SW480 (cell line): ENCODE results near the gene DPYD.

ENCODE experiments used
- DNase-seq: peaks from one replicate; pipeline ENCODE4 v3.0.0-alpha.2; 2016; ENCODE audit warnings: low spot score

Gene DPYD

DNA sequence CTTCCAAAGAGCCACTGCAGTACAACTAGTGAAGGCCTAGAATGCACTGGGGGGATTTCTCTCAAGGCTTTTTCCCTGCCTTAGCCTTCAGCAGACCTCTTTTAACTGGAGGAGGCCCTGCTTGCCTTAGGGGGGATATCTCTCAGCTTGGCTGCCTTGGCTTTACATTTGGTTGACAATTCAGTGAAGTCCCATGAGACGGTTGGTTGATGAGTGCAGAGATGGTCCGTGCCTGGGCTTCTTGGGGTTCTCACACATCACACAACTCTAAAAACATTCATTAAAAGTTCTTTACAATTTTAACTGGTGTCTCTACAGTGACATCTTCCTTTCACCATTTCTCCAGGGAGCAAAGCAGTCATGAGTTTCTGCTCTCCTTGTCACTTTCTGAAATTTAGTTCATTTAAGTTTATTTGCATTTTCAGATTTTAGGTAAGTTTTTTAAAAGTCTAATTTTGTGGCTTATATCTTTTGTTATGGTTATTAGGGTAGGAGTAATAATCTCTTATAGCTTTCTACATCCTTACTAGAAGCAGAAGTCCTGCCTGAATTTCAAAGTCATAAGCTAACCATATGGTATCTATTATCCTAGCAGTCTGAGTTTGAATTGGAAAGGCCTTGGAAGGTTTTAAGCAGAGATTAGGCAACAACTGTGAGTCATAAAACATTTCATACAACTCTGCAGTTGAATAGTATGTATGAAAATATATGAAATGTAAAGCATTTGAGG lies 487.6 kb downstream of the DPYD start:
- DNase-seq = no peak

DNA sequence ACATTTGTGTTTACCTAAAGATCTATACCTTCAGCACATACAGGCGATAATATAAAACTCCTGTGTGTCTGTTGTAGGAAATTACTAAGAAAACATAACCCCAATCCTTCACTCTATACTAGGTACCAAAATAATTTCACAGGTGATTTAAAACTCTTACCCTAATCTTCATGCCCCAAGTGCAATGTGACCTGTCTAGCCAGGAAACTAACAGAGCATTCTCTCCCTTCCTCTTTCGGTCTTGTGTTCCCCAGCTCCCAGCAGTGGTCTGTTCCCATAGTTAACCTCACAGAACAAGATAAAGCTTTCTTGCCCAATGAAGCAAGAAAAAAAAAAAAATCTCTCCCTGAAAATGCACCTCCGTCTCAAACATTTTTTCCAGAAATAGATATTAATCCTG lies 493.5 kb downstream of the DPYD start:
- DNase-seq = no peak

DNA sequence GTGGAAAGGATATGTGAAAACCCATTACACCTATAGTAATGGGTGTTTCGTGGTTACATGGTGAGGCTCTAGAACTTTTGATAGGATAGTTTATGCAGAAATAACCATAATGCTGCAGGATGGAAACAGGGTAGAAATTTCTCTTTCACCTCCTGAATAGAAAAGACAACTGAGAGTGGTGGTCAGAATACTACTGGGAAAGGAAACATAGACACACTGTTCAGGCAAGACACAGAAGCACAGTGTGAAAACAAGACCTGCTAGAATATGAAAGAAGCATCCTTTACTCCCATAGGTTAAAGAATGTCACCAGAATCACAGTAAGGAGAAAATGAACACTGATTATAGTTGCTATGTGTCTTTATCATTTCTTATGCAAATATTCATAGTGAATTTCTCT lies 496.6 kb downstream of the DPYD start:
- no peak for DNase-seq

DNA sequence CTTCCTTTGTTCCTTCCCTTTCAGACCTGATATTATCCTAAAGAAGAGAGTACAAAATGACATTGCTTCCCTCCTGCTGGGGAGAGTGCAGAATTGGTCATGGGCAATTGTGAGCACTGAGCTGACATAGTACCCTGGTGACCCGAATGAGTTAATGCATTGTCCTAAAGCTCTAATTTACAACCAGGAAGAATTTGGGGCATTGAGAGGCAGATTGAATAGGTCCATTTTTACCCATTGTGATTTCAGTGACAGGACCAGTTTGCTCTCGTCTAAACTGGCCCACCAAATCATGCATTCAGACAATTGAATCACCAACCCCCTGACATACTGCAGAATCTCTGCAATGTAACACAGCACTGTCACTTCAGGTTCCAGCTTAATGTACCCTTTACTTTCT lies 497.4 kb downstream of the DPYD start:
- DNase-seq = no peak

DNA sequence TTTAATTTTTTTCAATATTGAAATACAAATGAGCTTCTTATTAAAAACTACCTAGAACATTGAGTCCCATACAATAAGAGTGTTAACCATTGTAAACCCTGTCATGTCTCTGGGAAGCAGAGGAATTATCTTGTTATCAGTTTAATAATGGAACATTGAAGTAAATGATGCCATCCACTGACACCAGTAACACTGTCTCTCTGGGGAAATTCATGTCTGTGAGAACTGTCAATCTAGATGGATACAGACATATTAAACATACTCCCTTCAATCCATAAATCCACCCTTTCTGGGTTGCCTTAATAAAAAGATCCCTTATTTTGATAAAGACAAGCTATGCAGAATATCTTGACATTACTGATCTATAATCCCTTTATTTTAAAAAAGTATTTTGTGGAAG lies 503.2 kb downstream of the DPYD start:
- DNase-seq = no peak

DNA sequence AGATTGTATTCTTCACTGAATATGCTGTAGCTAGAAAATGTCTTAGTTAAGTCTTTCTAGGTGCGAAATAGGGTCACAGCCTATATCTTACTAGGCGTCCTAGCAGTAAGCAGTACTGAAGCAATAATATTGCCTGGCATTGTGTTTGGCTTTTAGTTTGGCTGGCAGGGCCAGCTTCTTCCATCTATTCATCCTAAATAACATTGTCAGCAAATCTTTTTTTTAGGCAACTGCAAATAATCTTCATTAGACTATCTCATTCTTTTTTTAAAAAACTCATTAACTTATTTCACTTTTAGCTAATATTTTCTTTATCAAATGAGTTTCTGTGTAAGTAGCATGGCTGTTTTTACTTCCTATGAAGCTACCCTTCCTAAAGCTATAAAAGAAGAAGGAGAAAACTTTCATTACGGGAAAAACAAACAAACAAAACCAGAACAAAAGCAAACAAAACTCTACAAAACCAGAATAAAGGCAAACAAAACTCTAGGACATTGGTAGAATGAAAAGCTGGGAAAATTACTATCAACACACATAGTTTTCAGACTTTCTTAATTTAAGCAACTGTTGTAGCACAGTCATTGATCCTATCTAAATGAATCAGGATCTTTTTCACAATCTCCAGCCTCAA lies 506.0 kb downstream of the DPYD start:
- DNase-seq = no peak

DNA sequence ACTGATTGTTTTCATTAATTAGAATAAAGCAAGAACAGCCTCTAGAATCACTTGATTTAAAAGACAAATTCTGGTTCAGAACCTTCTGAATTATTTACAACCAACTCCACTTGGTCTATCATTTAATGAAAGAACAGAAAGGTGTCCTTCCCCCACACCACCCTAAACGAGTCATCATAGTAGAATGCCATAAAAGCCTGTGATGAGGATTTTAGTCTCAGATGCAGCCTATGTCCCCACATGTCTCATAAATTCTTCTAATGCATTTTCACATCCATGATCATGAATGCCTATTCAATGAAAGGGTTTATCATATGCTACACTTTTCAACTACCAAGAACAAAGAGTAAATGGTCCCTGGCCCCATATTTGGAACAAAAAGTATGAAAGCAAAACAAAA lies 508.1 kb downstream of the DPYD start:
- DNase-seq = no peak

DNA sequence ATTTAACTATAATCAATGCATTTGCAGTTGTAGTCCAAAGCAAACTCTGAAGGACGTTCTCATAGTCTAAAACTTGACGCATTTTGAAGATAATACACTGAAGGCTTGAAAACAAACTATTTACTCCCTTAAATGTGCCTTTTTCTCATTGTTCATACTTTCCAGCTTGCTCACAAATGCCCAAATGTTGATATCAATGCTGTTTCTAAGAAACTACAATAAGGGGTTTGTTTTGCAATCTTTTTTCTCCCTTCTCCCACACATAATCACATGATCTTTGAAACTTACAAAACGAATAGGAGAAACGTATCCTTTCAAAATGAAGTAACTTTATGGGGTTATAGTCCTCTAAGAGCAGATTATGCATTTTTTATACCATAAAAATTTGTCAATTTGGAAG lies 508.7 kb downstream of the DPYD start:
- no peak for DNase-seq

DNA sequence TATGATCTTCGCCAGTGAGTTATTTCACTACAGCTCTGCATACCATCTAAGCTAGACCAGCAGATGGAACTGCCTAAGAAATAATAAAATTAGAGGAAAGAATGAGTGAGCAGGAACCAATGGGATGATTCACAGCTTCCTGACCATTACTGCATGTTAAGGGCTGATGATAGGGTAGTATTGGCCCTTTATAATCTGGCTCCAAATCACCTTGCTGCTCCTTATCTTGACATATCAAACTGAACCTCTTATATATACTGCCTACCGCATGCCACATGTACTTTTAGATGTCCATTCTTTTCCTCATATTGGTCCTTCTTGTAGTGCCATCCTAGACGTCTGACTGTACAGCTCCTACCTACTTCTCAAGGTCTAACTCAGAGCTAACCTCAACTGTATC lies 524.4 kb downstream of the DPYD start:
- no peak for DNase-seq

DNA sequence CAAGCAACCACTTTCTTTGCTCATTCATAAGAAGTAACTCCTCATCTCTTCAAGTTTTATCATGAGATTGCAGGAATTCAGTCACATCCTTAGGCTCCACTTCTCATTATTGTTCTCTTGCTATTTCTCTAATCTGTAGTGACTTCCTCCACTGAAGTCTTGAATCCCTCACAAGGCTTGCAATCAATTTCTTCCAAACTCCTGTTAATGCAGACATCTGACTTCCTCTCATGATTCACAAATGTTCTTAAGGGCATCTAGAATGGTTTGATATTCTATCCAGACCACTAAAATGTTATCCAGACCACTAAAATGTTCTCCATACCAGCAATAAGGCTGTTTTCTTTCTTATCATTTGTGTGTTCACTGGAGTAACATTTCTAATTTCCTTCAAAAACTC lies 528.1 kb downstream of the DPYD start:
- DNase-seq = no peak

DNA sequence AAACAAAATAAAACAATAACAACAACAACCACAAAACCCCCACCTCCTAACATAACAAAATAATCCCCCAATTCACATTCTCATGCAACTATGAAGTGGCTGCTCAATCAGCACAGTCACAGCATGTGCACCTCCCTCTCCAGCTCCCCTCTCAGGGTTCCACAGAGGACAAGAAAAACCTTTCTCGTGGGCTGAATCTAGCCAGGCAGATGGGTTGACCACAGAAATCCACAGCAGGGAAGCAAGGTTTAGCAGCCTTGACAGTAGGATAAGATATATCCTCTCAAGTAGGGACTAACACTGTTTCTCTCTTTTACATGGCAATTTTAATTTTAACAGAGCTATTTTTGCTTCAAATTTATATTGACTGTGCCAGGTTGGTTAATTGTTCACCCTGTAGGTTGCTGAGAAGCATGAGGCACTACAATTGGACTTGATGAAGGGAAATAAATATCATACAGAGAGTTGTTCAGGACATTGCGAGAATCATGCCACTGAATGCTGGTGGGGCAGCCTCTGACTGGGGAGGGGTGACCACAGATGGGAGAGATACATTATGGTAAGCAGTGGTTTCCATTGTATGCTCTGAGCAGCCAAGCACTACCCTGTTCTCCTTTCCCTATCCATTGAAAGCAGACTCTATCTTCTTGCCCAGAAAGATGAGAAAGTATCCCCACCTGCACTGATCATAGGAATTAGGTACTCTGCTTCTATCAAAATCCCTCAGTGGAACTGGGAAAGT lies 535.1 kb downstream of the DPYD start:
- DNase-seq = no peak

DNA sequence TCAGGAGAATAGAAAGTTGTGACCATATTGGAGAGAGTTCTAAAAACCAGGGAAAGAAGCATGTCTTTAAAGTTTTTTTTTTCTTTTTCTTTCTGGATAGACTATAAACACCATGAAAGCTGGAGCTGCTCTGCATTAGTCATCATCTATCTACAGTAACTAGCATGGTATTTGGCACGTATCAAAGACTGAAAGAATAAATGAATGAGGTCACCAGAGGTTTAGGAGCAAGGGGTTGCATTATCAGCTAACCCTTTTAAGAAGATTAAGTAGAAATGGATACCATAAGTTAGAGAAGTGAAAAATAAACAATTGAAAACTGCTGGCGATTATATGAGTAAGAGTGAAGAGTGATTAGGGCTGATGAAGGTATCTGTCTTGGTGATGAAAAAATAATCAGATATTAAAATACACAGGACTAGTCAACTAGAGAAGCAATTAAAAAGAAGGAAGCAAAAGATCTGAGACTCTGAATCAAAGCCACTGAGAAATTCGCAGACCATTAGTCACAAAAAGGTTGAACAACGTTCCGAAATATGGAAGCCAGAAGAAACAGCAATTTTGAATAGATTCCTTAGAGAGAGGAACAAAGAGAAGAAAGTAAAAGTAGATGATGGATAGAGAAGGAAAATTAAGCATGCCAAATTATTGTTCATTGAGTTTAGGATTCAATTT lies 536.4 kb downstream of the DPYD start:
- DNase-seq = no peak

DNA sequence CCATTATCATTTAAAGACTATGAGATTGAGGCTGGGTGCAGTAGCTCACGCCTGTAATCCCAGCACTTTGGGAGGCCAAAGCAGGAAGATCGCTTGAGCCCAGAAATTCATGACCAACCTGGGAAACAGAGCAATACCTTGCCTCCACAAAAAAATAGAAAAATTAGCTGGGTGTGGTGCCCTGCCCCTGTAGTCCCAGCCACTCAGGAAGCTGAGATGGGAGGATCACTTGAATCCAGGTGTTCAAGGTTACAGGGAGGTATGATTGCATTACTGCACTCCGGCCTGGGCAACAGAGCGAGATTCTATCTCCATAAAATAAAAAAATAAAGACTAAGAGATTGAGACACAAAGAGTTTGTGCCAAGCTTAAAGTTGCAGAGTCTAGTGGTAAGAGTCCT lies 537.0 kb downstream of the DPYD start:
- no peak for DNase-seq

DNA sequence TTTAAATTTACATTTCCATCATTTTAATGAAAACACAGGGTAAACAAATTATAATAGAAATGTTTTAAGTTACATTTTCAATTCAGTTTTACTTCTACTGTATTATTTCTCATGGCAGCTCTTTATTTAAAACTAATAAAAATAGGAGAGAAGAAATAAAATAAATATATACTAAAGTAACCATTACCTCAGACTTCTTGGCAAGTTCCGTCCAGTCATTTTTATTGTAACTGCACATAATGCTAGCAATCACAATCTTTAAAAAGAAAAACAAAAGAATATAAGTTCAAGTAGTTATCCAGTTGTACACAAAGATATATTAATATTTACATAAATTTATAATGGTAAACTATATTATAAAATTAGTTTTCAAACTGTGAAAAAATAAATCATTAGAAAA lies 538.6 kb downstream of the DPYD start:
- no peak for DNase-seq

DNA sequence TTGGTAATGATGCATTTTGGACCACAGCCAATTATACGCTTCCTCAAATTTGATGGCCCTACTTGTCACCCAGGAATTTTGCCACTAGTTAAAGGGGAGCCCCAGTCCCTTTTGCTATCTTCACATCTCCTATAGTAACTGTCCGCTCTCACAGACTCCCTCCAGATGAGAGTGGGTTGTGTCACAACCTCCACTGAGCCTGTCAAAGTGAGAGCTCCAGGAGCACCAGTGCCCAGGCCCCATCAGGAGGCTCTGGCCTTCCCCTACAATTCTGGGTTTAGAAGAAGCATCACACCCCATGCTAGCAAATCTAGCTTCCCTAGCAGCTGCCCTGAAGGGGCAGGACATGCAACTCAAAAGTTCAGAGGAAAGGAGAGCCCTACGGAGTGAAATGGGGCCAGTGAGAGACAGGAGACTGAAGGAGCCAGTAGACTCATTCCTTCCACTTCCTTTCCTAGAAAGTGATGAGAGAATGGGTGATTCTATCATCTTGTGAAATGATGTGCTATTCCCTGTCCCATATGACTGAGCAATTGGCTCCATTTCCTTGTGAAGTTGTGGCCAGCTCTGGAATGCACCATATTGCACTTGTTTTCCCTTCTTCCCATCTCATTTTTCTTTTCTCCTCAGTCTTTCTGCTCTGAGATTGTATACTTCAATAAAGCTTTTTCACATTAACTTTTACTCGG lies 541.3 kb downstream of the DPYD start:
- no peak for DNase-seq

DNA sequence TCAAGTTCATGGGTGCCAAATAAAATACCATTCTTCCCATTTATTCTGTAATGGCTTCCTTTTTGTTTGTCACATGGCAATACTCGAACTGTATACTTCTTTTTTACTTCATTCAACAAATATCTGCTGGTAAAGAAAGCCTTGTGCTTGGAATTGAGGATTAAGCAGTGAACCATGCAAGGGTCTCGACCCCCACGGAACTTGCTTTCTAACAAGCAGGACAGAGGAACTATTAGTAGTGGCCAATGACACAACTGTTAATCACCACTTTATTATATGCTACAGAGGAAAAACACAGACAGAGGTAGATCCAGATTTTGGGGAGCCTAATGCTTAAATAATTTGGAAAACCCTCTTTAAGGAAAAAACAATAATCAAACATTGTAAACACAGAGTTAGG lies 542.2 kb downstream of the DPYD start:
- DNase-seq = no peak

DNA sequence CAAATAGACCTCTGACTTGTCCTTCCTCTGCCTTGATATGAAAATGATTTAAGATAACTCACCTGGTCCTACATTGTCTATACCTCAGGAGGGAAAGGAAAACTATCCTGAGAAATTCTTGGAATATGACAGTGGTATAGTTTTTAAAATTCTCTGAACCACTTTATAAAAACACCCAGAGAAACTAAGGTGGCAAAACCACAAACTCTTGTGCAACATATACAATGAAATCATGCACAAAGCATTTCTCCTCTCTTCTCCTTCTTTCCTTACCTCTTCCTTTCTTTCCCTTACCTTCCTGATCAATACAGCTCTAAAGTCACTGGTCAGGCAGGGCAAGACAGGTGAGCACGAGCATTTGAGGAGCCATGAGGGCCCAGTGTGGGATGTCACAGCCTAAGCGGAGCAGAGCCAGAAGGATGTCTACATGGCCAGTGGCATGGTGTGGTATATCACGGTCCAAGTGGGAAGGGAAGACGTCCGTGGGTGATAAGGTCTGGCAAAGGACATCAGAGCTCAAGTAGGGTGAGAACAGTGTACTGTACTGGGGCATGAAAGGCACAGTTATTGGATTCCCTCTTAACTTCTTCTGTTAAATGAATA lies 543.3 kb downstream of the DPYD start:
- DNase-seq = no peak

DNA sequence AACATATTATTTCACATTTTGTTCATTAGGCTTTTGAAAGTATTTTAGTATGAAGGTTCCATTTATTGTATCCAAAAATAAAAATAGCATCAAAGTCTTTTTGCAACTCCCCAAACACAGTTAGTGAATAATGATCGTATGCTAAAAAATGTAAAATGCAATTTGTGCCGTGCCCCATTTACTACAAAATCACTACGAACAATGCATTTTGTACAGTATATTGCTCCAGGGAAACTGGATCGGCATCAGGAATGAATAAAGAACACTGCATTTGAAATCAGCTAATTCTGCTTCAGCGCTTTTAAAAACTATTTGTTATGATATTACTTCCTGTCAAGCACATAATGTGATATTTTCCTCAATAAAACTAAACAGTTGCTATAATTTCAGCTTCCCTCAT lies 547.8 kb downstream of the DPYD start:
- no peak for DNase-seq

DNA sequence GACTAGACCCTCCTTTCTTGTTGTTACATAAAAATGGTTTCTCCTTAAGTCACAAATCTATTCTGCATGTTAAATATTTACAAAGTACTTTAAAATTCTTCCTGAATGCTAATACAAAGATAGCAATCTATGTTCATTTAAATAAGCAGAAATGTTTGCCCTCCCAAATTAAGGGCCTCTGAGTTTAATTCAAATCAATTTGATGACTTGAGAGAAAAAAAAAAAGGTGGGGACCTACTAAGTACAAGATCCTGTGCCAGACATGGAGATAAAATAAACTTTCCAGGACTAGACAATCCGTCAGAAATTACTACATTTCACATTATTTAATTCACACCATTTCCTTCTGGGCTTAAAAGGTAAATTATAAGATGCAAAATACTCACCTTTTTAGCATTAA lies 548.3 kb downstream of the DPYD start:
- DNase-seq = no peak

DNA sequence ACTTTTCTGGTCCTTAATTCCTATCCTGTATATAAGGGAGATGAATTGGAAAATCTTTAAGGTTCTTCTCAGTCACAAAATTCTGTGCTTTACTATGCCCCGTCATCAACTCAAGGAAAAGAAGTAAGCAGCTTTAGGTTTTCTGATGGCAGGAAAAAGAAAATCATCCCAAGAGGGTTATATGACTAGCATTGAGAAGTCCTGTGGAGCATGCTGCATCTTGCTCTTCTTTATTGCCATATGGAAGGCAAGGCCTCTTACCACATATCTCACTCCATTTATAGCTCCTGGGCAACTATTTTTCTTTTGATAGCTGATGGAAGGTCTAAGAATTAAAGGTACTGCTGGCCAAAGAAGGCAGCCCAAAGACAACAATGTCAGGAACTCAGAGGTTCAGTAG lies 552.5 kb downstream of the DPYD start:
- DNase-seq = no peak

DNA sequence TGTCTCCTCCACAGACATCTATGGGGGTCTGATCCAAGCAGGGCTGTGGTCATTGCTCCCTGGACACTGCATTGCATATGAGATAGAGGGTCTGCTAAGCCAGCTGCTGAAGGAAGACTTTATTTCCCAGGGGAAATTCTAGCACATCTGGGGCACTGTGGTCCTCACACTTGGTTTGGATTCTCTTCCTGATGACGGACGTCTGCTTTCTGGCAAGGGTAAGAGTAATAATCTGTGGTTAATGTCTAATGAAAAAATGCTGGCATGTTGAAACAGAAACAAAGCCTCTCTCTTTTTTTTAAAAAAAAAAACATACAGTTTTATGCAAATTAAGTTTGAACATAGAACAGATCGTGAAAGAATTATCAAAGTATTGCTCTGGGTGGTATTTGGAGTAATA lies 553.9 kb downstream of the DPYD start:
- no peak for DNase-seq

DNA sequence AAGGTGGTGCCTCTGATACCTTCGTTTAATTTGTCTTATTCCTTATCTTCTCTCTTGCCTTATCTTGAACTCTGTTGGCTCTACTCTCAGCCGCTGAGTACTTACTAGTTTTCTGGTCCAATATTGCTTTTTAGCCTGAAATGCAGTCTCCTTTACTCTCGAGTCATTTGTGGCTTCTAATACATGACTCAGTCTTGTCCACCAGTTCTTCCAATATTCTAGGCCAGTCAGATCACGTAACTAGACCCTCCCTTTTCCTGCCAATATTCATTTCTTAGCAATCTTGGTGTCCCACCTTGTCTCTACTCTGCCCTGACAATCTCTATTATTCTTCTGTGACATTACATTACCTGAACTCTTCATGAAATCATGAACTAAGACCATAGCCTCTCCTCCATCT lies 555.8 kb downstream of the DPYD start:
- no peak for DNase-seq
